Measurements from ENCODE around the gene APOBEC3C. TPM values are rescaled to one million over a fixed set of nuclear protein-coding genes. Genes with fewer than 3 reads are reported as not detected.
"Not testable (repeated sequence)": the region's sequence is repeated elsewhere in the genome, so short reads cannot be mapped to it uniquely, and the experiment has no call there.

APOBEC3C gene
- total RNA-seq, 1 experiment from 2014 or later = 32.1 TPM

- H3K4me1 Mint-ChIP-seq = peaks cover 58 to 66% of the 10 kb centered on the region in 2 experiments
- H3K9ac ChIP-seq (ENCODE audit: extremely low read depth, insufficient read length, low read length) = not testable (repeated sequence)
Observed at GRCh38 chr22:39014723-39015121, 665 bp downstream of the APOBEC3C start.

More at GRCh38 chr22:39014723-39015121, 665 bp downstream of the APOBEC3C start:
- H3K14ac ChIP-seq (ENCODE audit: insufficient read depth, low read length); H4K20me1 ChIP-seq (ENCODE audit: control insufficient read depth, insufficient read depth, insufficient read length); H4K8ac ChIP-seq (replicated peaks; ENCODE audit: insufficient read length, low read depth, low read length); H4K91ac ChIP-seq (ENCODE audit: insufficient read length, low read depth, low read length); DNase-seq; H2BK5ac ChIP-seq (ENCODE audit: insufficient read length, low read length); H3K4me1 ChIP-seq (ENCODE audit: insufficient read depth, low read length); H2BK20ac ChIP-seq (ENCODE audit: low read depth, low read length, poor library complexity, severe bottlenecking); H2BK12ac ChIP-seq (ENCODE audit: insufficient read length, low read depth, low read length); H3K56ac ChIP-seq (ENCODE audit: insufficient read length, low read depth, low read length); H3K27me3 Mint-ChIP-seq (ENCODE audit: low read depth); H3K79me1 ChIP-seq (ENCODE audit: insufficient read depth, low read depth, low read length, poor library complexity, severe bottlenecking); H3K9me3 Mint-ChIP-seq; H3K23ac ChIP-seq (ENCODE audit: insufficient read length, low read depth, low read length); H4K5ac ChIP-seq (ENCODE audit: insufficient read length, low read depth, low read length); H2AK5ac ChIP-seq (ENCODE audit: insufficient read length, low read length); H3K27me3 ChIP-seq (ENCODE audit: insufficient read depth, low read length); H3K9me3 ChIP-seq (ENCODE audit: control insufficient read depth, low read depth, low read length); H3T11ph ChIP-seq (ENCODE audit: low read length); H2AFZ ChIP-seq (ENCODE audit: low read length); H3K4ac ChIP-seq (ENCODE audit: low read depth, low read length); H2BK15ac ChIP-seq (ENCODE audit: low read depth, low read length); H3K79me2 ChIP-seq (ENCODE audit: insufficient read depth, low read length); H3K27ac ChIP-seq (ENCODE audit: insufficient read length, low read depth, low read length): not testable (repeated sequence)
- peak overlapping the region; percentile 59 to 71 for H3K4me3 Mint-ChIP-seq
- Histone ChIP-seq H2BK120ac (ENCODE audit: low read depth, low read length, poor library complexity, severe bottlenecking) (peak overlapping the region; percentile 38), H3K4me2 (ENCODE audit: insufficient read depth, insufficient read length, low read length) (peak overlapping the region; percentile 27), H3K18ac (ENCODE audit: insufficient read length, low read depth, low read length) (peak overlapping the region; percentile 64), H3K23me2 (ENCODE audit: insufficient read length, low read depth, low read length, poor library complexity, severe bottlenecking) (peaks cover 13% of the 10 kb centered on the region)
- no CpG with 5 or more reads among the region's 6 CpGs for WGBS (ENCODE audit: extremely low coverage, insufficient read length, low lambda C conversion rate)
- H3K27ac Mint-ChIP-seq = peak overlapping the region; percentile 78 to 93 (median 81); a peak in 5 of 7 replicates
- H3K36me3 Mint-ChIP-seq (ENCODE audit: insufficient read depth in 1 of 3, low read depth in 3 of 3) = peaks cover 4 to 13% (median 8%) of the 10 kb centered on the region in 3 experiments; a peak in 4 of 7 replicates
